HCT116 (cell line): ENCODE results near the gene KLHL18.

Experiments
- CTCF ChIP-seq, 3 experiments: fragments of 200-600 bp in 1 of 3; sonication (generic) in 1 of 3; IDR thresholded peaks in 2 of 3; conservative IDR thresholded peaks in 1 of 3; 2 replicates each; pipeline ENCODE4 v1.5.1; 2012 to 2017; ENCODE audit warnings: low read depth in 2 of 3, low read length in 2 of 3, antibody characterized with exemption in 1 of 3, borderline replicate concordance in 1 of 3, control low read depth in 1 of 3, mild to moderate bottlenecking in 1 of 3, mixed read lengths in 1 of 3, mixed run types in 1 of 3, moderate library complexity in 1 of 3; ENCODE audit not compliant: insufficient read depth in 1 of 3
- EGR1 ChIP-seq: IDR thresholded peaks from 2 replicates; pipeline ENCODE4 v1.6.1; 2012; ENCODE audit warnings: low read depth
- EZH2 ChIP-seq: fragments of 200-600 bp; sonication (generic); IDR thresholded peaks from 2 replicates; pipeline ENCODE4 v1.6.1; 2017; ENCODE audit warnings: antibody characterized with exemption, mixed run types
- JUND ChIP-seq: IDR thresholded peaks from 2 replicates; pipeline ENCODE4 v1.6.1; 2012
- POLR2A ChIP-seq: IDR thresholded peaks from 2 replicates; pipeline ENCODE4 v1.7.0; 2011; ENCODE audit warnings: borderline replicate concordance; ENCODE audit not compliant: insufficient read depth, insufficient read length; ENCODE audit errors: extremely low read depth
- REST ChIP-seq: IDR thresholded peaks from 2 replicates; pipeline ENCODE4 v1.6.1; 2012; ENCODE audit warnings: low read depth
- TCF7L2 ChIP-seq: IDR thresholded peaks from 2 replicates; pipeline ENCODE4 v1.7.0; 2011; ENCODE audit warnings: borderline replicate concordance, inconsistent platforms; ENCODE audit not compliant: insufficient read depth, insufficient read length; ENCODE audit errors: extremely low read depth
- ZNF274 ChIP-seq: fragments of 200-500 bp; sonication (Bioruptor generic); IDR thresholded peaks from 2 replicates; pipeline ENCODE4 v1.6.1; 2014; ENCODE audit warnings: mild to moderate bottlenecking, low read depth, low read length, inconsistent platforms
- TF ChIP-seq, protein P1 (sequence below): IDR thresholded peaks from 2 replicates; pipeline ENCODE4 v1.6.1; 2012

DNA sequence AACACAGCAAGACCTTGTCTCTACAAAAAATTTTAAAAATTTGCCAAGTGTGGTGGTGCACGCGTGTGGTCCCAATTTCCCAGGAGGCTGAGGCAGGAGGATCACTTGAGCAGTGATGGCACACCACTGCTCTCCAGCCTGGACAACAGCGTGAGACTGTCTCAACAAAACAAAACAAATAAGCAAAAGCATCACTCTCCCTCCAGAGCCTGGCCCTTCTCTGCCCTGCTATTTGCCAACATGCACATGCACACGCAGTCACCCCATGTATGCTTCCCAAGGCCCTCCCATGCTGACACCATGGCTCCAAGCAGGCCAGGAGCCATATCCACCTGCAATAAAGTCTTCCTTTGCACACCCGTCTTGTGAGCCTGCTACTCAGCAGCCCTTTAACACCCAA, 2.2 kb upstream of the KLHL18 start:
- TF ChIP-seq CTCF (IDR thresholded peaks at IDR 0.05 in 2 of 3, conservative IDR thresholded peaks at IDR 0.05 in 1 of 3; ENCODE audit: borderline replicate concordance in 1 of 3, insufficient read depth in 1 of 3, low read depth in 2 of 3, low read length in 2 of 3) (no peak), TCF7L2 (no peak), REST (no peak), EZH2 (no peak), POLR2A (no peak), ZNF274 (no peak), JUND (no peak), EGR1 (no peak)
- TF ChIP-seq, protein P1, sequence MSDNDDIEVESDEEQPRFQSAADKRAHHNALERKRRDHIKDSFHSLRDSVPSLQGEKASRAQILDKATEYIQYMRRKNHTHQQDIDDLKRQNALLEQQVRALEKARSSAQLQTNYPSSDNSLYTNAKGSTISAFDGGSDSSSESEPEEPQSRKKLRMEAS = no peak
